OCI-LY7 (cell line): ENCODE measurements around the gene SSBP2. TPM values are rescaled to one million over a fixed set of nuclear protein-coding genes. Genes with fewer than 3 reads are reported as not detected.

Source experiments
- BruUV-seq: library from RNA; stranded (reverse); fragments of 400-500 nt; replicated peaks from 2 replicates; lab custom pipeline; 2021; lab: Mats Ljungman, UMichigan
- CTCF ChIA-PET: fragments of 300-600 bp; sonication (Branson Sonifier 250); formaldehyde crosslinking; loops from one replicate; lab custom pipeline; 2022; ENCODE audit warnings: antibody characterized with exemption; ENCODE audit not compliant: unreplicated experiment; lab: Charles Lee
- POLR2A ChIA-PET: fragments of 300-600 bp; sonication (Branson Sonifier 250); formaldehyde crosslinking; loops from one replicate; lab custom pipeline; 2022; ENCODE audit warnings: antibody characterized with exemption; lab: Charles Lee
- DNase-seq: peaks from one replicate; pipeline ENCODE4 v3.0.0-alpha.2; 2015; ENCODE audit warnings: low spot score
- H2AFZ ChIP-seq: fragments of 200-600 bp; sonication (generic), shearing (Covaris generic); 2 replicates; pipeline ENCODE4 v1.6.1; 2014; ENCODE audit warnings: mild to moderate bottlenecking, antibody characterized with exemption, low read length, moderate library complexity
- H3K27ac ChIP-seq: fragments of 200-600 bp; sonication (generic); 2 replicates; pipeline ENCODE4 v1.5.1; 2014; ENCODE audit warnings: mixed run types, low read depth, mild to moderate bottlenecking, moderate library complexity, low read length, inconsistent platforms; ENCODE audit not compliant: poor library complexity, severe bottlenecking
- H3K36me3 ChIP-seq: fragments of 200-600 bp; sonication (generic); 2 replicates; pipeline ENCODE4 v1.6.1; 2014; ENCODE audit warnings: mild to moderate bottlenecking, antibody characterized with exemption, low read length, moderate library complexity, mixed read lengths; ENCODE audit not compliant: insufficient read depth
- H3K4me1 ChIP-seq: fragments of 200-600 bp; sonication (generic); 2 replicates; pipeline ENCODE4 v1.5.1; 2014; ENCODE audit warnings: mild to moderate bottlenecking, low read length; ENCODE audit not compliant: insufficient read depth, poor library complexity, severe bottlenecking
- H3K4me2 ChIP-seq: fragments of 200-600 bp; sonication (generic); 2 replicates; pipeline ENCODE4 v1.6.1; 2014; ENCODE audit warnings: mild to moderate bottlenecking, low read length
- H3K4me3 ChIP-seq: fragments of 200-600 bp; sonication (generic); 2 replicates; pipeline ENCODE4 v1.5.1; 2014; ENCODE audit warnings: mild to moderate bottlenecking, low read depth, low read length; ENCODE audit not compliant: poor library complexity, severe bottlenecking
- H3K79me2 ChIP-seq: fragments of 200-600 bp; sonication (generic); 2 replicates; pipeline ENCODE4 v1.6.1; 2016; ENCODE audit warnings: low read depth, mild to moderate bottlenecking, low read length, moderate library complexity, mixed read lengths; ENCODE audit not compliant: insufficient read depth
- H3K9me2 ChIP-seq: fragments of 200-600 bp; sonication (generic); 2 replicates; pipeline ENCODE4 v1.6.1; 2016; ENCODE audit warnings: mild to moderate bottlenecking, low read length, mixed read lengths; ENCODE audit not compliant: insufficient read depth
- H3K9me3 ChIP-seq: fragments of 200-600 bp; sonication (generic); 2 replicates; pipeline ENCODE4 v1.6.1; 2014; ENCODE audit warnings: mild to moderate bottlenecking, mixed run types, low read length, mixed read lengths
- H4K20me1 ChIP-seq: fragments of 200-600 bp; sonication (generic); 2 replicates; pipeline ENCODE4 v1.6.1; 2014; ENCODE audit warnings: mild to moderate bottlenecking, antibody characterized with exemption, low read length, moderate library complexity, mixed read lengths; ENCODE audit not compliant: insufficient read depth
- EZH2phosphoT487 ChIP-seq: fragments of 200-600 bp; sonication (generic); IDR thresholded peaks from 2 replicates; pipeline ENCODE4 v1.6.1; 2018; ENCODE audit warnings: low read depth, borderline replicate concordance, mild to moderate bottlenecking, mixed run types, antibody characterized with exemption, low read length, moderate library complexity, mixed read lengths
- intact Hi-C: fragments of 100-400 bp; cut with micrococcal nuclease; formaldehyde crosslinking; loops from one replicate; pipeline ENCODE4 v1.10.0; 2022; ENCODE audit not compliant: unreplicated experiment
- total RNA-seq, 2 experiments: library from RNA; depleted of rRNA in 1 of 2; stranded (reverse); fragments of >200 nt in 1 of 2; shearing (Covaris generic) in 1 of 2; gene quantifications; 2 replicates each; pipeline ENCODE4 v1.2.3, GENCODE V29; 2014 to 2022
- TF ChIP-seq, protein P1 (sequence below): fragments of 200-600 bp; sonication (generic); conservative IDR thresholded peaks from 2 replicates; pipeline ENCODE4 v1.5.1; 2014; ENCODE audit warnings: mild to moderate bottlenecking, antibody characterized with exemption, low read length, moderate library complexity, mixed read lengths

SSBP2 gene
- total RNA-seq, 2 experiments from 2014 or later = 140 to 172 TPM

DNA sequence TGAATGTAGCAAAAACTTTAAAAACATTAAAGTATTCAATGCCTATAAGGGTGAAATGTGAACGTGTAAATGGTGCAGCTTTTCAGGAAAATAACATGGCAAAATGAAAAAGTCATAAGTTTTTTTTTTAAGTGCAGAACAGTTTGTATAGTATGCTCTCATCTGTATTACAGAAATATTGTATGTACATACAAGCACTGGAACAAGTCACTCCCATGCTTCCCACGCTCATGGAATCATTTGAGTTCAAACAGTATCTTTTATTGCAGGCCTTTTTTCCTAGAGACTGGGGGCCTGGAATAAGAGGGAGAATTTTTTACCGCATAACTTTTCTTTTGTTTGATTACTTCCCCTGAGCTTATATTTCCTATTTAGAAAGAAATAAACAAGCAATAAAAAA lies 94.1 kb downstream of the SSBP2 start:
- ChIA-PET POLR2A (interaction anchor here (1.0 to 2.1 kb wide), 3 partner anchors 13 to 142 kb away, joined by 3 to 5 read pairs (median 4); no protein-coding TSS in a partner anchor), CTCF (no interaction called here)
- intact Hi-C loops = no loop called here

DNA sequence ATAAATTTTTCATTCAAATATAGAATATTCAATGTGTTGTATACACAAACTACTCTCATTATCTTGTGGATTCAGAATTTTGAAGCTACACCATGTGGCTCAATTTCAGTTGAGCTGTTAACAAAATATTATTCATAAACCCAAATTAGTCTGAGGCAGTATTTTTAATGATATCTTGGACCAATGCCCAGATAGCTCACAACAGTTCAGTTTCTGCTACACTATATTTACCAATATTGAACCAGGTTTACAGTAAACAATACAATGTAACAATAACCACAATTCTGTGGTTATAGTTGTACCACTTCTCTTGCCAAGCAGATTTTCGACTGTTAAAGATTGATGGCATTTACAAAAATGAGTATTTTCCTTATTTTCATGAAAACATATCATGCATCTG lies 99.9 kb downstream of the SSBP2 start:
- ChIA-PET POLR2A (interaction anchor here (0.6 to 2.1 kb wide), 11 partner anchors 8 to 93 kb away, joined by 3 to 6 read pairs (median 3); no protein-coding TSS in a partner anchor), CTCF (no interaction called here)
- BruUV-seq = no TSS peak
- Histone ChIP-seq H3K9me2 (no peaks in the 10 kb centered on the region), H3K4me1 (peaks cover 10% of the 10 kb centered on the region), H3K4me3 (no peak overlapping the region), H3K79me2 (peaks cover 90% of the 10 kb centered on the region), H3K36me3 (peaks cover 76% of the 10 kb centered on the region), H3K4me2 (no peak overlapping the region), H3K9me3 (no peaks in the 10 kb centered on the region), H4K20me1 (no peaks in the 10 kb centered on the region), H2AFZ (no peak overlapping the region), H3K27ac (no peak overlapping the region)
- DNase-seq = no peak
- intact Hi-C loops = no loop called here
- TF ChIP-seq, protein P1, sequence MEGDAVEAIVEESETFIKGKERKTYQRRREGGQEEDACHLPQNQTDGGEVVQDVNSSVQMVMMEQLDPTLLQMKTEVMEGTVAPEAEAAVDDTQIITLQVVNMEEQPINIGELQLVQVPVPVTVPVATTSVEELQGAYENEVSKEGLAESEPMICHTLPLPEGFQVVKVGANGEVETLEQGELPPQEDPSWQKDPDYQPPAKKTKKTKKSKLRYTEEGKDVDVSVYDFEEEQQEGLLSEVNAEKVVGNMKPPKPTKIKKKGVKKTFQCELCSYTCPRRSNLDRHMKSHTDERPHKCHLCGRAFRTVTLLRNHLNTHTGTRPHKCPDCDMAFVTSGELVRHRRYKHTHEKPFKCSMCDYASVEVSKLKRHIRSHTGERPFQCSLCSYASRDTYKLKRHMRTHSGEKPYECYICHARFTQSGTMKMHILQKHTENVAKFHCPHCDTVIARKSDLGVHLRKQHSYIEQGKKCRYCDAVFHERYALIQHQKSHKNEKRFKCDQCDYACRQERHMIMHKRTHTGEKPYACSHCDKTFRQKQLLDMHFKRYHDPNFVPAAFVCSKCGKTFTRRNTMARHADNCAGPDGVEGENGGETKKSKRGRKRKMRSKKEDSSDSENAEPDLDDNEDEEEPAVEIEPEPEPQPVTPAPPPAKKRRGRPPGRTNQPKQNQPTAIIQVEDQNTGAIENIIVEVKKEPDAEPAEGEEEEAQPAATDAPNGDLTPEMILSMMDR = no peak
- TF ChIP-seq EZH2phosphoT487 = no peak

More for the DNA sequence above, 94.1 kb downstream of the SSBP2 start:
- H3K27ac ChIP-seq = no peak overlapping the region
- H3K4me2 ChIP-seq = no peak overlapping the region
- H2AFZ ChIP-seq = no peak overlapping the region
- no peak for DNase-seq
- no TSS peak for BruUV-seq
- H4K20me1 ChIP-seq = 0 out of 2 replicates have a peak, but pooled peaks cover 7% of the 10 kb centered on the region
- H3K4me3 ChIP-seq = no peak overlapping the region
- peaks cover 62% of the 10 kb centered on the region for H3K36me3 ChIP-seq
- TF ChIP-seq, protein P1 = no peak
- no peak for TF ChIP-seq EZH2phosphoT487
- H3K9me2 ChIP-seq = no peaks in the 10 kb centered on the region
- H3K4me1 ChIP-seq = peaks cover 10% of the 10 kb centered on the region
- no peaks in the 10 kb centered on the region; the same call in 1 of the 2 replicates for H3K9me3 ChIP-seq
- H3K79me2 ChIP-seq = peaks cover 94% of the 10 kb centered on the region

DNA sequence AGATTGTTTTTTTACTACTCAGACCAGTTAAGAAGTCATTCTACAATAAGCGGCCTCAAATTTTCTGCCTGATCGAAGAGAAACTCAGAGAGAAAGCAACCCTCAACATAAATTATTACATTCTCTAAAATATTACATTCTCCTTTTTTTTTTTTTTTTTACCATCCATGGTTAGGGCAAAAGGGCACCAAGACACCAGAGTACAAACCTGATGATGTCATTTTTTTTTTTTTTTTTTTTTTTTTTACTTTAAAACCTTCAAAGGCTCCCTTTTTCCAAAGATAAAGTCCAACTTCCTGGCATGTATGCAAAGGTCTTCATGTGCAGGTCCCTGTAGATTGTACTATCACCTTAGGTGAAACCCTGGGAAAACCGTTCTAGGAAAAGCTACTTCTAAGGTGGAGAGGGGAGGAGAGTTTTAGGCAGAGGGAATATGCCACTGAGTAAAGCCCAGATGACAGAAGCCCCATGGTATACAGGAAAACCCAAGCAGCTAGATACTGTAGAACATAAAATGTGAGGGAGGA lies 104.4 kb downstream of the SSBP2 start:
- DNase-seq = no peak
- BruUV-seq = no TSS peak
- no peak overlapping the region for H3K27ac ChIP-seq
- CTCF ChIA-PET = no interaction called here
- H3K79me2 ChIP-seq = peaks cover 89% of the 10 kb centered on the region; the same call in 1 of the 2 replicates
- 0 out of 2 replicates have a peak, but pooled peaks cover 7% of the 10 kb centered on the region for H4K20me1 ChIP-seq
- H3K4me2 ChIP-seq = no peak overlapping the region
- peaks cover 73% of the 10 kb centered on the region for H3K36me3 ChIP-seq
- H3K9me2 ChIP-seq = no peaks in the 10 kb centered on the region
- no peak overlapping the region for H2AFZ ChIP-seq
- no peaks in the 10 kb centered on the region for H3K4me1 ChIP-seq
- TF ChIP-seq, protein P1 = no peak
- H3K9me3 ChIP-seq = no peaks in the 10 kb centered on the region
- no peak overlapping the region for H3K4me3 ChIP-seq
- intact Hi-C loops = no loop called here
- POLR2A ChIA-PET = interaction anchor here (0.5 to 1.1 kb wide), 3 partner anchors 16 to 127 kb away, joined by 3 read pairs; no protein-coding TSS in a partner anchor
